Caki2 (cell line): Measurements from ENCODE around the gene FZR1. TPM values are rescaled to one million over a fixed set of nuclear protein-coding genes. Genes with fewer than 3 reads are reported as not detected.

Experiments used
- DNase-seq: peaks from one replicate; pipeline ENCODE4 v3.0.0-alpha.2; 2015; ENCODE audit warnings: low read depth
- in situ Hi-C: cut with HindIII; loops from 2 replicates; pipeline ENCODE4 v1.10.0; 2016; ENCODE audit warnings: low sequenced_read_pairs, low pct_unique_long_range_greater_than_20kb, mixed read lengths
- total RNA-seq: library from RNA; depleted of rRNA; stranded (reverse); fragments of >200 nt; shearing (Covaris generic); gene quantifications from 2 replicates; pipeline ENCODE4 v1.2.3, GENCODE V29; 2014; ENCODE audit warnings: low replicate concordance

The FZR1 gene
- total RNA-seq, 1 experiment from 2014 or later, result 23.0 TPM

GRCh38 chr19:3508771-3509535 is 2.8 kb downstream of the FZR1 start:
- in situ Hi-C loops, result no loop called here

GRCh38 chr19:3509566-3509989 is 3.5 kb downstream of the FZR1 start:
- in situ Hi-C loops, result no loop called here
- DNase-seq, result peak; percentile 19

More at GRCh38 chr19:3508771-3509535, 2.8 kb downstream of the FZR1 start:
- DNase-seq, result no peak

DNA sequence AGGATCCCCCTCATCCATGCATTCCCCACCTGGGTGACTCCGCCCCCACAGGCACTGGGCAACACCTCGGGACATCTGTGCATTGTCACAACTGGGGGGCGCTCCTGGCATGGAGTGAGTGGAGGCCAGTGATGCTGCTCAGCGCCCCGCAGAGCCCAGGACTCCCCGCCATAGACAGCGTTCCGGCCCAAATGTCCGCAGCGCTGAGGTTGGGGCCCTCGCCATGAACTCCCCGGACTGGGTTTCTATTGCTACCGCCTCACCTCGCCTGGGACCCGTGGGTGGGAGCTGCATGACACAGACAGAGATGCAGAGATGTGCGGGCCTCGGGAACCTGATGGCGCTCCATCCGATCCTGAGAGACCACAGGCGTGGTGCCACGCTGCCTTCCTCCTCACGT is 4.6 kb downstream of the FZR1 start:
- in situ Hi-C loops, result no loop called here
- no peak for DNase-seq

DNA sequence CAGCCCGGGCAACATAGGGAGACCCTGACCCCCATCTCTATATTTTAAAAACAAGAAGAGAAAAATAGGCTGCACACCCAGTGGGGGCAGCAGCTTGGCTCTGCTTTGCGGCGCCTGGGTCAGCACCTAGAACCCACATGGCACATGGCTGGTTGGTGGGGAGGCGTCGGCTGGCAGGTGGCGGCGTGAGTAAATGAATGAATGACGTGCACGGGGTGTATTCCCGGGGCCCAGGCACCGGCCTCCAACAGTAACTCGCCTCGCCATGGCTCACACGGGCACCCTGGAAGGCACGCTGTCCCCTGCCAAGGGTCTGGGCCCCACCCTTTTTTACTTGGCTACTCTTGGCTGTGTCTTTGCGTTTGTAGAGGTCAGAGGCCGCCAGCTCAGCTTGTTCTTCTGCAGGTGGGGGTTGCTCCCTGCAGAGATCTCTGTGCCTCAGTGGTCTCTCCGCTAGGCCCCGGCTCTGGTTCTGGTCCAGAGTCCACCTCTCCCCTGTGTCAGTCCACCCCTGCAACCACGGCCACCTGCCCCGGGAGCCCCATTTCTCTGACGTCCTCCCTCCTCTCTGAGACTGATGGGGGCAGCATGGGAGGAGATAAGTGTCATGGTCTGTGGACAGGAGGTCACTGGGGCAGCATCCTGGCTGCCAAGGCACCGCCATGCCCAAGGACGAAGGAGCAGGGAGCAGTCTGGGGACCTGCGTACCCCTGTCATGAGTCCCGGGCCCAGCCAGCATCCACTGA is 5.6 kb downstream of the FZR1 start:
- in situ Hi-C loops, result no loop called here
- no peak for DNase-seq

GRCh38 chr19:3512562-3513228 is 6.6 kb downstream of the FZR1 start:
- DNase-seq, result no peak
- in situ Hi-C loops, result no loop called here

- DNase-seq, result no peak
These were observed 7.4 kb downstream of the FZR1 start for GRCh38 chr19:3513229-3514140.

DNA sequence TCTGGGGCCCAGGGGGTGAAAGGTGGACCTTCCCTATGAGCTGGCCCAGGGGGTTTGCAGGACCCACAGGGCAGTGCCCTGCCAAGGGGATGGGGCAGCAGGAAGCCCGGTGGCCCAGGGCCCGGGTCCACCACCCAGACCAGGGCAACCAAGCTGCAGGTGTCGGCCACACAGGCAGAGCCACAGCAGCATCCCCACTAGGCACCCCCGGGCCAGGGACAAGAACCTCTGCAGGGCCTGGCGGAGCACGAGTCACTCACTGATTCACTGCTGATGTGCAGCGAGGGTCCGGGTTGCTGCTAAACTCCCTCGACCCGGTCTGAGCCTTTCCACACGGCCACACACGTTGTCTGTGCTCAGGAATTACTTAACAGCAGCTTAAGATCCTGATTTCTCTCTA is 8.8 kb downstream of the FZR1 start:
- in situ Hi-C loops, result no loop called here

More at GRCh38 chr19:3513229-3514140, 7.4 kb downstream of the FZR1 start:
- in situ Hi-C loops, result no loop called here

GRCh38 chr19:3515891-3516422 is 9.8 kb downstream of the FZR1 start:
- in situ Hi-C loops, result no loop called here
- no peak for DNase-seq

More for the DNA sequence above, 8.8 kb downstream of the FZR1 start:
- no peak for DNase-seq

DNA sequence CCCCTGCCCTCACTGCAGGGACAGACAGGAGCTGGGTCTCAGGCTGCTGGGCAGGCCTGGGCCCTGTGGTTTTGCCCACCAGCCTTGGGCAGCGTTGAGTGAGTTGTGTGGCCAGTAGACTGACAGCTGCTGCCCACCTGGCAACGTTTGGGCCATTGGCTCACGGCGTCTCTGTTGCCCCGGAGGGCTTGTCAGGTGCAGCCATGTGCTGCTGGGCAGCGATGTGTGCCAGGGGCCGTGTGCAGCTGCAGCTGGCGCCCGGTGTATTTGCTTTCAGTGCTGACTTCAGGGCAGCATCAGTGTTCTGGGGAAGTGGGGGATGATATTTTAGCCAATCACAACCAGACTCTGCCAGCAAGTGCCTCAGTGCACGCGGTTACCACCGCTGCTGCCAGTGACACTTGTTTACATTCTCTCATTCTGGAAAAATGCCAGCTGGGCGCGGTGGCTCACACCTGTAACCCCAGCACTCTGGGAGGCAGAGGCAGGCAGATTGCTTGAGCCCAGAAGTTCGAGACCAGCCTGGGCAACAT is 10.6 kb downstream of the FZR1 start:
- DNase-seq, result no peak
- in situ Hi-C loops, result no loop called here

DNA sequence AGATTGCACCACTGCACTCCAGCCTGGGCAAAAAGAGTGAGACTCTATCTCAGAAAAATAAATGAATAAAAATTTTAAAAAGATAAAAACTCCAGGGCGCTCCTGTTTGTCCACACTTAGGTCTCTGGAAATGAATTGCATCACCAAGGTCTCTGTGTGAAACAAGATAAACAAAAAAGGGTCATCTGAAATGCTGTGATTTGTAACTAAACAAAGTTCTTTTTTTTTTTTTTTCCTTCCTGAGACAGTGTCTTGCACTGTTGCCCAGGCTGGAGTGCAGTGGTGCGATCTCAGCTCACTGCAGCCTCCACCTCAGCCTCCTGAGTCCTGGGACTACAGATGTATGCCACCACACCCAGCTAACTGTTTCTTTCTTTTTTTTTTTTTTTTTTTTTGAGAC is 11.5 kb downstream of the FZR1 start:
- DNase-seq, result no peak
- in situ Hi-C loops, result no loop called here

DNA sequence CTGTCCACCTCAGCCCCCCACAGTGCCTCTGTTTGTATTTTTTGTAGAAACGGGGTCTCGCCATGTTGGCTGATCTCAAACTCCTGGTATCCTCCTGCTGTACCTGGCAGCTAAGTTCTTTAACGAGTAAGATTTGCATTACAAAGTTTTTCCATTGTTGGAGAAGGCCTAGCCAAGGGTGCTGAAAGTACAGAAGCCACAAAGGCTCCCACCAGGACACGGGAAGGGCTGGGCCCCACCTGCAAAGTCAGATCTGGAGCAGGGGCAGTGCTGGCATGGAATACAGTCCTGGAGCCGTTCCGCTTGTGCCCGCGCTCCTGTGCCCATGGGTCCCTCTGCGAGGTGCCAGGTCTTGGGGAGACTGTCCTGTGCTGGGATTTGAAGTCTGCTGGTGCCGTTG is 12.1 kb downstream of the FZR1 start:
- DNase-seq, result no peak
- in situ Hi-C loops, result no loop called here

- DNase-seq, result no peak
- in situ Hi-C loops, result no loop called here
These were observed 12.5 kb downstream of the FZR1 start for GRCh38 chr19:3518659-3519058.

GRCh38 chr19:3519126-3519525 is 13.0 kb downstream of the FZR1 start:
- DNase-seq, result no peak
- in situ Hi-C loops, result no loop called here

GRCh38 chr19:3520166-3521103 is 14.3 kb downstream of the FZR1 start:
- no peak for DNase-seq
- in situ Hi-C loops, result no loop called here

DNA sequence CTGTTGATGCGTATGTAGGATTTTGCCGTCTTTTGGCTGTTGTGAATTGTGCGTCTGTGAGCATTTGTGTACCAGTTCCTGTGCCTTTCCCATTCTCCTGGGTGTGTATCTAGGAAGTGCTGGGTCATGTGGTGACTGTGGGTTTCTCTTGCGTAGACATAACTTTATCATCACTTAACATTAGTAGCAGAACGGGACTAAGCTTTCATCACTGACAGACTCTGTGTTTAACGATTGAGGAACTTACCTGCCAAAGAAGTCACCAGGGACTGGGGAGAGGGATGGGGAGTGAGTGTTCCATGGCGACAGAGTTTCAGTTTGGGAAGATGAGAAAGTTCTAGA is 15.0 kb downstream of the FZR1 start:
- in situ Hi-C loops, result no loop called here

DNA sequence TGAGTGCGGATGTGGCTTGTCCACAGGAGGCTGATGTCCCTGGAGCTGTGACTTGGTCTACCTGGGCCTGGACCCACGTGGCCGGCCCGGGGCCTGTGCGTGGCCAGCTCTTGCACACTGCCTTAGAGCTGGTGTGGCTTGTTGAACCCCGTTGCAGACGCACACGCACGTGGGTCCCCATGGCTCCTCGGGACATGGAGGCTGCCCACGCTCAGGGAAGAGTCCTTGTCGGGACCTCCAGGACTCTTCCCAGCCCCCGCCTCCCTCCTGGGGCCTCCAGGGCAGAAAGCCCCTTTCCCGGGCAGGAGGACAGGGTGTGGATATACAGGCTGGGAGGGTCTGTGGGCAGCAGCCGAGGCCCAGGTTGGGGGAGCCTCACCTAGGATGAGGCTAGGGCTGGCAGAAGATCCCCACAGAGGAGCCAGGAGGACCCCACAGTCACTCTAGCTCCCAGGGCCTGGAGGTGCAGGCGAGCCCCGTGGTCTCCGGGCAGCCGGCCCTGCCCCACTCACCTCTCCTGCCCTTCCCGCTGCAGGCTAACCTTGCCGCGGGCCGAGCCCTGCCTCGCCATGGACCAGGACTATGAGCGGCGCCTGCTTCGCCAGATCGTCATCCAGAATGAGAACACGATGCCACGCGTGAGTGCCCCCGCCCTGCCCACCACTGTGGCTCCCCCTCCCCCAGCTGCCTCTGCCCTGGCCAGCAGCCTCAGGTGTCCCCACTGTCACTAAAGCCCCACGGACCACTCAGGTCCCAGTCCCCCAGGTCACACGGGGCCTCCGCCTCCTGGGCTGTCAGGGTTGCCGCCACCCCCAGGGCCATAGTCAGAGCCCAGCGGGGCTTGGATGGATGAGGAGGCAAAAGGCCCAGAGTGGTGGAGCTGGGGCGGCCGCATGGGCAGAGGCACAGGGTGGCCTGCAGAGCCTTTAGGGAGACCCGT is 16.6 kb downstream of the FZR1 start:
- in situ Hi-C loops, result no loop called here

More for the DNA sequence above, 15.0 kb downstream of the FZR1 start:
- no peak for DNase-seq

More for the DNA sequence above, 16.6 kb downstream of the FZR1 start:
- no peak for DNase-seq
